Mesenchymal stem cell (in vitro differentiated cells and primary cell): ENCODE results near the gene ZNF148.
"Not testable (repeated sequence)": the region's sequence is repeated elsewhere in the genome, so short reads cannot be mapped to it uniquely, and the experiment has no call there.

ENCODE experiments used
- DNase-seq: peaks from one replicate; pipeline ENCODE4 v3.0.0-alpha.2; 2013
- H2AFZ ChIP-seq: one replicate; pipeline ENCODE4 v1.6.1; 2013; ENCODE audit warnings: low read depth, mild to moderate bottlenecking, control low read depth, inconsistent platforms, low read length, moderate library complexity
- H2AK5ac ChIP-seq: 2 replicates; pipeline ENCODE4 v1.6.1; 2013; ENCODE audit warnings: low read length, moderate library complexity, mild to moderate bottlenecking, inconsistent platforms; ENCODE audit not compliant: severe bottlenecking
- H2BK120ac ChIP-seq: one replicate; pipeline ENCODE4 v1.6.1; 2013; ENCODE audit warnings: low read depth, mild to moderate bottlenecking, inconsistent platforms, low read length, moderate library complexity
- H2BK12ac ChIP-seq, 2 experiments: one replicate each; pipeline ENCODE4 v1.6.1; 2013; ENCODE audit warnings: inconsistent platforms in 2 of 2, low read length in 2 of 2, mild to moderate bottlenecking in 2 of 2, moderate library complexity in 2 of 2, control low read depth in 1 of 2
- H2BK15ac ChIP-seq: one replicate; pipeline ENCODE4 v1.6.1; 2013; ENCODE audit warnings: mild to moderate bottlenecking, low read depth, inconsistent platforms; ENCODE audit not compliant: poor library complexity, severe bottlenecking
- H2BK5ac ChIP-seq: 2 replicates; pipeline ENCODE4 v1.6.1; 2013; ENCODE audit warnings: low read depth, mild to moderate bottlenecking, low read length, control low read depth, inconsistent platforms; ENCODE audit not compliant: poor library complexity, severe bottlenecking
- H3K14ac ChIP-seq, 2 experiments: one replicate each; pipeline ENCODE4 v1.6.1; 2013; ENCODE audit warnings: inconsistent platforms in 2 of 2, low read length in 2 of 2, control low read depth in 1 of 2, mild to moderate bottlenecking in 1 of 2, moderate library complexity in 1 of 2
- H3K18ac ChIP-seq, 2 experiments: one replicate each; pipeline ENCODE4 v1.6.1; 2013; ENCODE audit warnings: inconsistent platforms in 2 of 2, low read length in 2 of 2, control low read depth in 1 of 2, low read depth in 1 of 2, mild to moderate bottlenecking in 1 of 2
- H3K23ac ChIP-seq, 2 experiments: one replicate each; pipeline ENCODE4 v1.6.1; 2013; ENCODE audit warnings: inconsistent platforms in 2 of 2, low read length in 2 of 2, mild to moderate bottlenecking in 2 of 2, moderate library complexity in 2 of 2, control low read depth in 1 of 2
- H3K27ac ChIP-seq: 2 replicates; pipeline ENCODE4 v1.5.1; 2013; ENCODE audit warnings: mild to moderate bottlenecking, moderate library complexity, low read length, control low read depth, inconsistent platforms; ENCODE audit not compliant: poor library complexity, severe bottlenecking
- H3K27me3 ChIP-seq, 2 experiments: 2 replicates each; pipeline versions ENCODE4 v1.6.1 to v1.7.0; 2013; ENCODE audit warnings: low read length in 2 of 2, mild to moderate bottlenecking in 2 of 2, moderate library complexity in 2 of 2, control low read depth in 1 of 2, inconsistent platforms in 1 of 2; ENCODE audit not compliant: control insufficient read depth in 1 of 2, insufficient read depth in 1 of 2
- H3K36me3 ChIP-seq, 2 experiments: 2 replicates each; pipeline versions ENCODE4 v1.6.1 to v1.7.0; 2013; ENCODE audit warnings: low read length in 2 of 2, control low read depth in 1 of 2, inconsistent platforms in 1 of 2, low read depth in 1 of 2, mild to moderate bottlenecking in 1 of 2; ENCODE audit not compliant: insufficient read depth in 2 of 2, control insufficient read depth in 1 of 2
- H3K4ac ChIP-seq, 2 experiments: one replicate each; pipeline ENCODE4 v1.6.1; 2013; ENCODE audit warnings: inconsistent platforms in 2 of 2, low read length in 2 of 2, mild to moderate bottlenecking in 2 of 2, moderate library complexity in 2 of 2, control low read depth in 1 of 2, low read depth in 1 of 2
- H3K4me1 ChIP-seq: 2 replicates; pipeline ENCODE4 v1.6.1; 2013; ENCODE audit warnings: low read depth, low read length, control low read depth; ENCODE audit not compliant: control insufficient read depth, insufficient read depth
- H3K4me2 ChIP-seq: 2 replicates; pipeline ENCODE4 v1.6.1; 2013; ENCODE audit warnings: low read length, mild to moderate bottlenecking, inconsistent platforms; ENCODE audit not compliant: poor library complexity, severe bottlenecking
- H3K4me3 ChIP-seq, 2 experiments: 2 replicates each; pipeline versions ENCODE4 v1.5.1 to v1.7.0; 2013; ENCODE audit warnings: low read length in 2 of 2, mild to moderate bottlenecking in 2 of 2, control low read depth in 1 of 2, low read depth in 1 of 2; ENCODE audit not compliant: insufficient read depth in 1 of 2
- H3K79me1 ChIP-seq: replicated peaks from 2 replicates; pipeline ENCODE4 v1.6.1; 2013; ENCODE audit warnings: mild to moderate bottlenecking, control low read depth, low read length, inconsistent platforms; ENCODE audit not compliant: poor library complexity, severe bottlenecking
- H3K9ac ChIP-seq: 2 replicates; pipeline ENCODE4 v1.7.0; 2013; ENCODE audit warnings: mild to moderate bottlenecking, low read length, moderate library complexity
- H3K9me3 ChIP-seq: 2 replicates; pipeline ENCODE4 v1.7.0; 2013; ENCODE audit warnings: mild to moderate bottlenecking, low read length; ENCODE audit not compliant: control insufficient read depth
- H4K8ac ChIP-seq: one replicate; pipeline ENCODE4 v1.6.1; 2013; ENCODE audit warnings: inconsistent platforms, mild to moderate bottlenecking, low read length, moderate library complexity
- H4K91ac ChIP-seq: one replicate; pipeline ENCODE4 v1.6.1; 2013; ENCODE audit warnings: mild to moderate bottlenecking, low read length, inconsistent platforms
- WGBS: methylation state at CpG from one replicate; pipeline ENCODE4 v1.1.7; 2013; ENCODE audit warnings: mixed read lengths; 5-methylcytosine and 5-hydroxymethylcytosine counted together

The ZNF148 gene

GRCh38 chr3:125414669-125415068 lies 39.5 kb upstream of the ZNF148 start:
- Histone ChIP-seq H3K18ac (no peak overlapping the region), H4K91ac (no peak overlapping the region), H3K4ac (no peak overlapping the region), H3K23ac (no peak overlapping the region), H2BK15ac (no peak overlapping the region), H2BK120ac (no peak overlapping the region), H2BK5ac (no peak overlapping the region), H3K79me1 (no peaks in the 10 kb centered on the region), H2AK5ac (no peak overlapping the region), H3K27ac (no peak overlapping the region), H3K36me3 (no peaks in the 10 kb centered on the region), H3K4me3 (no peak overlapping the region), H2BK12ac (no peak overlapping the region), H3K4me2 (no peak overlapping the region), H3K14ac (no peak overlapping the region), H3K4me1 (no peaks in the 10 kb centered on the region), H3K9me3 (no peaks in the 10 kb centered on the region), H2AFZ (no peak overlapping the region), H4K8ac (no peak overlapping the region), H3K9ac (no peak overlapping the region), H3K27me3 (peaks cover 7 to 13% of the 10 kb centered on the region in 2 experiments)
- no peak for DNase-seq
- 87% methylated on average over 4 of the region's 8 CpGs for WGBS

DNA sequence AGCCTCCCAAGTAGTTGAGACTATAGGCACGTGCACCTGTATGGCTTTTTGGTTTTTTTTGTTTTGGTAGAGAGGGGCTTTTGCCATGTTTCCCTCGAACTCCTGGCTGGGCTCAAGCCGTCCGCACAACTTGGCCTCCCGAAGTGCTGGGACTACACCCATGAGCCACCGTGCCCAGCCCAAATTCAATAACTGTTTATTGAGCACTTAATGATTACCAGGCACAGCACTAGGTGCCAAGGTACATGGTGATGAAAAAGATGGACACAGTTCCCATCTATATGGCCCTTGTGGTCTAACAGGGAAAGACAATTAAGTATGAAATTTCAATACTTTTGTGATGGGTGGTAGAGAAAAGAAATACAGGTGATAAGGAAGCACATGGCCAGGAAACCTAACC lies 35.8 kb upstream of the ZNF148 start:
- Histone ChIP-seq H2BK120ac (no peak overlapping the region), H2AK5ac (no peak overlapping the region), H2BK15ac (no peak overlapping the region), H3K9me3 (no peaks in the 10 kb centered on the region), H3K27ac (no peak overlapping the region), H3K23ac (no peak overlapping the region), H3K18ac (no peak overlapping the region), H3K9ac (no peak overlapping the region), H4K8ac (no peak overlapping the region), H3K36me3 (no peaks in the 10 kb centered on the region), H3K4me2 (no peak overlapping the region), H3K4me1 (no peaks in the 10 kb centered on the region), H4K91ac (no peak overlapping the region), H3K4me3 (no peak overlapping the region), H3K14ac (no peak overlapping the region), H3K79me1 (no peaks in the 10 kb centered on the region), H2BK5ac (no peak overlapping the region), H2AFZ (no peak overlapping the region), H2BK12ac (no peak overlapping the region), H3K4ac (no peak overlapping the region), H3K27me3 (peaks cover 8 to 17% of the 10 kb centered on the region in 2 experiments)
- no peak for DNase-seq
- 91% methylated on average over 6 of the region's 6 CpGs for WGBS

DNA sequence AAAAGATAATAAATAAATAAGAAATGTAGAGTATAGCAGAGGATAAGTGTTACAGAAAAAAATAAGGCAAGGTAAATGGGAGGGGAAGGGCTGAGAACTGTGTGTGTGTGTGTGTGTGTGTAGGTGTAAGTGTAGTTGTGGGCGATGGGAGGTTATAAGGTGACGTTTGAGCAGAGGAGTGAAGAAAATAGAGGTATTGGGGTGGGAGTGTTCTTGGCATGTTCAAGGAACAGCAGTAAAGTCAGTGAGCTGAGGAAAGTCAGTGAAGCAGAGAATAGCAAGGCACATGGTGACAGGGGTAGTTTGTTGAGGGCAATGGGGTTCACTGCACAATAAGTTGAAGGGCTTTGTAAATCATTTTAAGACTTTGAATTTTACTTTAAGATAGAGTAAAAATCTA lies 30.9 kb upstream of the ZNF148 start:
- WGBS, result 97% methylated on average over 2 of the region's 2 CpGs
- no peak overlapping the region for H2AFZ ChIP-seq
- H2BK5ac ChIP-seq, result no peak overlapping the region

GRCh38 chr3:125405515-125405914 lies 30.4 kb upstream of the ZNF148 start:
- peaks cover 4 to 12% of the 10 kb centered on the region in 2 experiments for H3K27me3 ChIP-seq
- not testable (repeated sequence) for DNase-seq, H3K9ac ChIP-seq, H2BK12ac ChIP-seq, H2BK5ac ChIP-seq, H2AK5ac ChIP-seq, H3K4ac ChIP-seq, H3K4me2 ChIP-seq, H3K79me1 ChIP-seq, H3K4me3 ChIP-seq, H3K23ac ChIP-seq, H4K8ac ChIP-seq, H3K18ac ChIP-seq, H3K14ac ChIP-seq, H2BK120ac ChIP-seq, H3K27ac ChIP-seq, H3K36me3 ChIP-seq, H3K4me1 ChIP-seq, H2BK15ac ChIP-seq, H3K9me3 ChIP-seq, H4K91ac ChIP-seq, H2AFZ ChIP-seq
- 100% methylated on average over 2 of the region's 4 CpGs for WGBS

More for the DNA sequence above, 30.9 kb upstream of the ZNF148 start:
- Histone ChIP-seq H4K91ac (no peak overlapping the region), H3K9ac (no peak overlapping the region), H2BK15ac (no peak overlapping the region), H3K79me1 (no peaks in the 10 kb centered on the region), H4K8ac (no peak overlapping the region), H3K14ac (no peak overlapping the region), H3K4ac (no peak overlapping the region), H3K27me3 (peaks cover 4 to 12% of the 10 kb centered on the region in 2 experiments), H3K27ac (no peak overlapping the region), H3K4me2 (no peak overlapping the region), H3K4me3 (no peak overlapping the region), H3K9me3 (no peaks in the 10 kb centered on the region), H3K23ac (no peak overlapping the region), H2AK5ac (no peak overlapping the region), H3K4me1 (peaks cover 2% of the 10 kb centered on the region), H3K18ac (no peak overlapping the region), H2BK12ac (no peak overlapping the region), H3K36me3 (no peaks in the 10 kb centered on the region), H2BK120ac (no peak overlapping the region)
- DNase-seq, result no peak
